SK-N-SH (cell line): Measurements from ENCODE around the gene MYDGF. TPM values are rescaled to one million over a fixed set of nuclear protein-coding genes. Genes with fewer than 3 reads are reported as not detected.

Experiments used
- CTCF ChIA-PET: fragments of 300-600, 350-600 bp; formaldehyde crosslinking; extraction: SDS; loops from one replicate; lab custom pipeline; 2021; lab: Yijun Ruan, JAX
- POLR2A ChIA-PET: fragments of 350-600 bp; sonication (Branson Sonifier 250); formaldehyde crosslinking; extraction: SDS; loops from one replicate; lab custom pipeline; 2020; ENCODE audit warnings: antibody characterized with exemption, inconsistent platforms; lab: Yijun Ruan, JAX
- DNase-seq: peaks from one replicate; pipeline ENCODE4 v3.0.0; 2012
- H2AFZ ChIP-seq: fragments of 200-600 bp; sonication (generic); 2 replicates; pipeline ENCODE4 v1.8.1; 2016; ENCODE audit warnings: antibody characterized with exemption, mild to moderate bottlenecking, low read depth
- H3F3A ChIP-seq: fragments of 200-600 bp; sonication (generic); replicated peaks from 2 replicates; pipeline ENCODE3; 2016; ENCODE audit warnings: antibody characterized with exemption, mild to moderate bottlenecking; ENCODE audit not compliant: insufficient read depth
- H3K27ac ChIP-seq, 2 experiments: fragments of 200-500 bp in 1 of 2; fragments of 200-600 bp in 1 of 2; sonication (Bioruptor generic) in 1 of 2; sonication (generic), shearing (Covaris generic) in 1 of 2; 2 replicates each; pipeline versions ENCODE4 v1.5.1 to v1.6.1; 2014 to 2016; ENCODE audit warnings: low read depth in 2 of 2, inconsistent platforms in 1 of 2, low read length in 1 of 2, mild to moderate bottlenecking in 1 of 2, mixed read lengths in 1 of 2
- H3K27me3 ChIP-seq: fragments of 200-600 bp; sonication (generic), shearing (Covaris generic); 2 replicates; pipeline ENCODE4 v1.6.1; 2016; ENCODE audit warnings: mixed run types; ENCODE audit not compliant: insufficient read depth
- H3K36me3 ChIP-seq, 2 experiments: fragments of 200-500 bp in 1 of 2; fragments of 200-600 bp in 1 of 2; sonication (Bioruptor generic) in 1 of 2; sonication (generic) in 1 of 2; replicated peaks in 1 of 2; 2 replicates each; pipeline versions ENCODE3 to v1.5.1; 2014 to 2016; ENCODE audit warnings: low read length in 1 of 2, mild to moderate bottlenecking in 1 of 2; ENCODE audit not compliant: insufficient read depth in 2 of 2, control insufficient read depth in 1 of 2
- H3K4me1 ChIP-seq, 2 experiments: fragments of 200-500 bp in 1 of 2; fragments of 200-600 bp in 1 of 2; sonication (Bioruptor generic) in 1 of 2; sonication (generic), shearing (Covaris generic) in 1 of 2; 2 replicates each; pipeline versions ENCODE4 v1.5.1 to v1.6.1; 2014 to 2016; ENCODE audit warnings: low read depth in 1 of 2, low read length in 1 of 2, mixed run types in 1 of 2; ENCODE audit not compliant: insufficient read depth in 2 of 2, control insufficient read depth in 1 of 2
- H3K4me2 ChIP-seq: fragments of 200-600 bp; sonication (generic), shearing (Covaris generic); 2 replicates; pipeline ENCODE4 v1.6.1; 2017; ENCODE audit warnings: mixed run types
- H3K4me3 ChIP-seq, 2 experiments: fragments of 200-500 bp in 1 of 2; fragments of 200-600 bp in 1 of 2; sonication (Bioruptor generic) in 1 of 2; sonication (generic), shearing (Covaris generic) in 1 of 2; 2 replicates each; pipeline versions ENCODE4 v1.5.1 to v1.8.1; 2014 to 2016; ENCODE audit warnings: low read depth in 2 of 2, inconsistent platforms in 1 of 2, low read length in 1 of 2, mild to moderate bottlenecking in 1 of 2, mixed read lengths in 1 of 2, moderate library complexity in 1 of 2
- H3K79me2 ChIP-seq: fragments of 200-600 bp; sonication (generic); 2 replicates; pipeline ENCODE4 v1.8.1; 2017; ENCODE audit warnings: mild to moderate bottlenecking; ENCODE audit not compliant: insufficient read depth
- H3K9ac ChIP-seq: fragments of 200-600 bp; sonication (generic); 2 replicates; pipeline ENCODE4 v1.6.1; 2017; ENCODE audit warnings: mixed run types
- H3K9me2 ChIP-seq: fragments of 200-600 bp; sonication (generic); 2 replicates; pipeline ENCODE4 v1.6.1; 2017; ENCODE audit warnings: mixed run types
- H3K9me3 ChIP-seq: fragments of 200-600 bp; sonication (generic); 2 replicates; pipeline ENCODE4 v1.6.1; 2017; ENCODE audit warnings: mixed run types, mild to moderate bottlenecking, moderate library complexity
- H4K20me1 ChIP-seq: fragments of 200-600 bp; sonication (generic); 2 replicates; pipeline ENCODE4 v1.6.1; 2017; ENCODE audit warnings: mild to moderate bottlenecking, mixed run types; ENCODE audit not compliant: insufficient read depth
- CHD2 ChIP-seq: fragments of 150-350 bp; IDR thresholded peaks from 2 replicates; pipeline ENCODE4 v1.6.1; 2018; ENCODE audit warnings: low read length; ENCODE audit not compliant: partially characterized antibody
- CTCF ChIP-seq: fragments of 200-600 bp; sonication (generic); IDR thresholded peaks from 2 replicates; pipeline ENCODE4 v1.6.1; 2017; ENCODE audit warnings: antibody characterized with exemption, mild to moderate bottlenecking, moderate library complexity
- ELF1 ChIP-seq: IDR thresholded peaks from 2 replicates; pipeline ENCODE4 v1.4.0; 2012
- EP300 ChIP-seq, 2 experiments: IDR thresholded peaks; 2 replicates each; pipeline versions ENCODE4 v1.4.0 to v1.6.1; 2012; ENCODE audit warnings: borderline replicate concordance in 1 of 2, low read depth in 1 of 2, low read length in 1 of 2
- EZH2phosphoT487 ChIP-seq: fragments of 200-600 bp; sonication (generic); IDR thresholded peaks from 2 replicates; pipeline ENCODE4 v1.6.1; 2017; ENCODE audit warnings: low read depth, mixed run types, mild to moderate bottlenecking, antibody characterized with exemption, moderate library complexity, borderline replicate concordance
- FOXM1 ChIP-seq: IDR thresholded peaks from 2 replicates; pipeline ENCODE4 v1.4.0; 2012; ENCODE audit warnings: low read depth, mild to moderate bottlenecking
- GATA2 ChIP-seq: sonication (generic); formaldehyde crosslinking; IDR thresholded peaks from 2 replicates; pipeline ENCODE4 v1.5.0; 2020; ENCODE audit warnings: mild to moderate bottlenecking, missing genetic modification reagents
- IRF3 ChIP-seq: fragments of 150-350 bp; IDR thresholded peaks from 2 replicates; pipeline ENCODE4 v1.6.1; 2016; ENCODE audit warnings: mild to moderate bottlenecking, low read depth, low read length
- JUND ChIP-seq: IDR thresholded peaks from 2 replicates; pipeline ENCODE4 v1.4.0; 2012
- MAX ChIP-seq: IDR thresholded peaks from 2 replicates; pipeline ENCODE4 v1.4.0; 2012; ENCODE audit warnings: low read depth
- MEF2A ChIP-seq: IDR thresholded peaks from 2 replicates; pipeline ENCODE4 v1.4.0; 2012; ENCODE audit warnings: low read depth, borderline replicate concordance
- MXI1 ChIP-seq: IDR thresholded peaks from 2 replicates; pipeline ENCODE4 v1.6.1; 2012; ENCODE audit warnings: mild to moderate bottlenecking, low read depth, low read length, improper control_type of control experiment
- NFIC ChIP-seq: IDR thresholded peaks from 2 replicates; pipeline ENCODE4 v1.4.0; 2012; ENCODE audit warnings: borderline replicate concordance
- PBX3 ChIP-seq: IDR thresholded peaks from 2 replicates; pipeline ENCODE4; 2012
- RAD21 ChIP-seq: IDR thresholded peaks from 2 replicates; pipeline ENCODE4 v1.6.1; 2012; ENCODE audit warnings: mild to moderate bottlenecking, low read length
- RCOR1 ChIP-seq: fragments of 150-350 bp; IDR thresholded peaks from 2 replicates; pipeline ENCODE4 v1.6.1; 2017; ENCODE audit warnings: antibody characterized with exemption, low read length
- RFX5 ChIP-seq: IDR thresholded peaks from 2 replicates; pipeline ENCODE4 v1.6.1; 2012; ENCODE audit warnings: mild to moderate bottlenecking, improper control_type of control experiment, low read length
- RXRA ChIP-seq: IDR thresholded peaks from 2 replicates; pipeline ENCODE4 v1.4.0; 2012; ENCODE audit warnings: low read depth, mild to moderate bottlenecking, borderline replicate concordance
- SIN3A ChIP-seq: IDR thresholded peaks from 2 replicates; pipeline ENCODE4 v1.6.1; 2012; ENCODE audit warnings: low read depth, mild to moderate bottlenecking, low read length, moderate library complexity, borderline replicate concordance
- TAF1 ChIP-seq: IDR thresholded peaks from 2 replicates; pipeline ENCODE4 v1.6.1; 2012; ENCODE audit warnings: low read depth, mild to moderate bottlenecking, low read length, moderate library complexity, borderline replicate concordance
- YY1 ChIP-seq: IDR thresholded peaks from 2 replicates; pipeline ENCODE4 v1.4.0; 2012; ENCODE audit warnings: low read depth, mild to moderate bottlenecking
- ZBTB33 ChIP-seq: IDR thresholded peaks from 2 replicates; pipeline ENCODE4 v1.4.0; 2012; ENCODE audit warnings: low read depth, borderline replicate concordance
- WGBS: methylation state at CpG from one replicate; pipeline ENCODE4 v1.1.6; 2017; ENCODE audit warnings: low lambda C conversion rate; 5-methylcytosine and 5-hydroxymethylcytosine counted together
- polyA plus RNA-seq, 3 experiments: library from polyadenylated mRNA; depleted of rRNA; stranded (reverse); fragments of >200 nt; gene quantifications; 2 replicates each; pipeline ENCODE4 v1.2.3, GENCODE V29; 2012

MYDGF gene
- polyA plus RNA-seq, 1 of the 3 experiments (the other 2 are of a cell fraction) = 312 TPM

- H3K27me3 ChIP-seq = no peaks in the 10 kb centered on the region
- WGBS = 84% methylated on average over 6 of the region's 12 CpGs
- H3K4me2 ChIP-seq = no peak overlapping the region
- ChIA-PET CTCF (no interaction called here), POLR2A (no interaction called here)
- peaks cover 0 to 7% of the 10 kb centered on the region in 2 experiments; a peak in 2 of 4 replicates for H3K4me1 ChIP-seq
- no peak overlapping the region for H2AFZ ChIP-seq
- no peak for DNase-seq
- no peaks in the 10 kb centered on the region for H4K20me1 ChIP-seq
- H3K36me3 ChIP-seq = peaks cover 31 to 33% of the 10 kb centered on the region in 2 experiments
- TF ChIP-seq RFX5 (no peak), EP300 (IDR thresholded peaks at IDR 0.05; ENCODE audit: borderline replicate concordance in 1 of 2, low read depth in 1 of 2, low read length in 1 of 2) (no peak), ZBTB33 (no peak), JUND (no peak), MXI1 (no peak), RCOR1 (no peak), RXRA (no peak), TAF1 (no peak), PBX3 (no peak), MAX (no peak), CHD2 (no peak)
- TF ChIP-seq, all 33 proteins: peak for 0
- Histone ChIP-seq H3K4me3 (no peak overlapping the region), H3K9me2 (no peaks in the 10 kb centered on the region), H3F3A (peaks cover 3% of the 10 kb centered on the region), H3K79me2 (peaks cover 33% of the 10 kb centered on the region), H3K27ac (no peak overlapping the region), H3K9ac (no peak overlapping the region), H3K9me3 (no peaks in the 10 kb centered on the region)
These were observed 5.5 kb downstream of the MYDGF start for GRCh38 chr19:4664642-4665041.

GRCh38 chr19:4662812-4663211 is 7.3 kb downstream of the MYDGF start:
- Histone ChIP-seq H3K36me3 (peaks cover 25 to 36% of the 10 kb centered on the region in 2 experiments), H3K27me3 (no peaks in the 10 kb centered on the region), H3K4me1 (no peaks in the 10 kb centered on the region), H3K27ac (no peak overlapping the region), H3K79me2 (peaks cover 15% of the 10 kb centered on the region; the same call in 1 of the 2 replicates), H3K4me2 (no peak overlapping the region), H3F3A (peaks cover 3% of the 10 kb centered on the region), H3K9ac (no peak overlapping the region), H3K4me3 (no peak overlapping the region), H2AFZ (no peak overlapping the region), H3K9me2 (no peaks in the 10 kb centered on the region), H4K20me1 (no peaks in the 10 kb centered on the region), H3K9me3 (no peaks in the 10 kb centered on the region)
- no peak for DNase-seq
- 94% methylated on average over 6 of the region's 6 CpGs for WGBS
- ChIA-PET CTCF (interaction anchor here (1.1 kb wide), 1 partner anchor 96 kb away, joined by 3 read pairs; no protein-coding TSS in a partner anchor), POLR2A (no interaction called here)
- no peak for TF ChIP-seq IRF3
- TF ChIP-seq YY1 = no peak
- no peak for TF ChIP-seq EZH2phosphoT487
- TF ChIP-seq MEF2A = no peak
- no peak for TF ChIP-seq ELF1
- TF ChIP-seq RAD21 = no peak
- no peak for TF ChIP-seq GATA2 (CRISPR knock-in tag)
- TF ChIP-seq FOXM1 = no peak
- TF ChIP-seq CTCF = no peak
- no peak for TF ChIP-seq SIN3A
- TF ChIP-seq ZBTB33 = no peak
- no peak for TF ChIP-seq NFIC
